ENCODE data around the gene IFNA17.
"Not testable (repeated sequence)": the region's sequence is repeated elsewhere in the genome, so short reads cannot be mapped to it uniquely, and the experiment has no call there.

The IFNA17 gene

DNA sequence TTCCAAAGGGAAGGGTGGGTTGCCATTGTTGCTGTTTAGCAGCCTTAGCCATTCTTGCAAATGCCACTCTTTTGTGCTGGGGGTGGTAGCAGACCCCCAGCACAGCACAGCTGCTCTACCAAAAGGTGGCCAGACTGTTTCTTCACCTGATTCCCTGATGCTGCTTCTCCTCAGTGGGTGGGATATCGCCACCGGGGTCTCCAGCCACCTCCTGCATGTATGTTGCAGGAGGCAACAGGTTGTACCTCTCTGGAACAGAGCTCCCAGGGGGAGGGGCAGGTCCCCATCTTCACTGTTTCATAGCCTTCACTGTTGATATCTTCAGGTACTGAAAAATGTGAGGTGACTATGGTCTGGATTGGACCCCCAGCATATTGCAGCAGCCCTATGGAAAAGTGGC, 17.2 kb downstream of the IFNA17 start:
- DNase-seq = not testable (repeated sequence)

DNA sequence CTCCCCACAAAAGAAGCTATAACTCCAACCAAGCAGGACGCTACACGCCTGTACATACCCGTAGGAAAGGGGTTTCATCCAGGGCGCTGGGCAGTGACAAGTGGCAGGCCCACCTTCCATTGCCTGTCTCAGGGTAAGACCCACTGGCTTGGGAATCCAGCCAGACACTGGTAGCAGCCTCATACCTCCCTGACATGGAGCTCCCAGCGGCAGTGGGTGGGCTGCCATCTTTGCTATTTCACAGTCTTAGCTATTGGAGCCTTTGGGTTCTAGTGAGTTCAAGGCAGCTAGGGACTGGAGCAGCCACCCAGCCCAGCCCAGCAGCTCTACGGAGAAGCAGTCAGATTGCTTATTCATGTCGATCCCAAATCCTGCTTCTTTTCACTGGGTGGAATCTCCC, 17.7 kb downstream of the IFNA17 start:
- DNase-seq = no peak

DNA sequence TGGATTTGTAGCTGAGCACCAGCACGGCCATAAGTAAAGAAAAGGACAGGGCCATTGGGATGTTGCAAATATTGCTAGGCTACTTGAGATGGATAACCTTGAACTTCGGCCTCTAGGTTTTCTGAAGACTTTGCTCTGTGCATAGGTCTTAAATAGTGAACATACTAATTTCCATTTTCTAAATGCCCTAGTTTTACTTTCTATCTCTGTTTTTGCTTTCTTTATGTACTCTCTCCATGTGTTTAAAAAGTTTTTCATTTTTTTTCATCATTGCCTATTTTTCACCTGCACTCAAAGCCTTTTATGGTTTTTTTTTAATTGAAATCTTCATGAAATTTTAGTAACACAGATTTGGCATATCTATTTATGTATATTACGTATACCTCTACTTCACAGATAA, 21.0 kb downstream of the IFNA17 start, which contains the start of gene IFNA10:
IFNA10 (minus strand) TSS at position 101 of the 400 bp plus-strand sequence; CDS start at position 55, 46 bp downstream.
- not testable (repeated sequence) for DNase-seq

DNA sequence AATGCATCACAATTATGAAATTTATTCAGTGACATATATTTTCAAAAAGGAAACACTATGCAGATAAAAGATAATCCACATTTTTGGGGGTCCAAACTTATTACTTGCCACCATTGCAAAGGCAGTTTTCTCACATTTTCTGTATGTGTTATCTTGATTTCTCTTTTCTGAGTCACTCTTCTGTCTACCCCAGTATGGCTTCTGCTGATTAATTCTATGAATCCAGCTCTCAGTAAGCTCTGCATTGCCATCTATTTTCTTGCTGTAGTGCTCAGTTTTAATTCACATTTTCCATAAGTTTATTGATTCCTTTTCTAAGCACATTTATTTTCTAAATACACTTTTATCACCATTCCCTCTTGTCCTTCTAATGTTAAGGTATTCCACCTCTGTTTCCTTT, 22.8 kb downstream of the IFNA17 start:
- no peak for DNase-seq

DNA sequence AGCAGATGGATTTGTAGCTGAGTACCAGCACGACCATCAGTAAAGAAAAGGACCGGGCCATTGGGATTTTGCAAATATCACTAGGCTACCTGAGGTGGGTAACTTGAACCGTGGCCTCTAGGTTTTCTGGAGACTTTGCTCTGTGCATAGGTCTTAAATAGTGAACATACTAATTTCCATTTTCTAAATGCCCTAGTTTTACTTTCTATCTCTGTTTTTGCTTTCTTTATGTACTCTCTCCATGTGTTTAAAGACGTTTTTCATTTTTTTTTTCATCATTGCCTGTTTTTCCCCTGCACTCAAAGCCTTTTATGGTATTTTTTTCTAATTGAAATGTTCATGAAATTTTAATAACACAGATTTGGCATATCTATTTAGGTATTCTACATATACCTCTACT, 25.9 kb downstream of the IFNA17 start, which contains the start of gene IFNA7:
IFNA7 (minus strand) TSS at position 101 of the 400 bp plus-strand sequence; CDS start at position 61, 40 bp downstream.
- not testable (repeated sequence) for DNase-seq

DNA sequence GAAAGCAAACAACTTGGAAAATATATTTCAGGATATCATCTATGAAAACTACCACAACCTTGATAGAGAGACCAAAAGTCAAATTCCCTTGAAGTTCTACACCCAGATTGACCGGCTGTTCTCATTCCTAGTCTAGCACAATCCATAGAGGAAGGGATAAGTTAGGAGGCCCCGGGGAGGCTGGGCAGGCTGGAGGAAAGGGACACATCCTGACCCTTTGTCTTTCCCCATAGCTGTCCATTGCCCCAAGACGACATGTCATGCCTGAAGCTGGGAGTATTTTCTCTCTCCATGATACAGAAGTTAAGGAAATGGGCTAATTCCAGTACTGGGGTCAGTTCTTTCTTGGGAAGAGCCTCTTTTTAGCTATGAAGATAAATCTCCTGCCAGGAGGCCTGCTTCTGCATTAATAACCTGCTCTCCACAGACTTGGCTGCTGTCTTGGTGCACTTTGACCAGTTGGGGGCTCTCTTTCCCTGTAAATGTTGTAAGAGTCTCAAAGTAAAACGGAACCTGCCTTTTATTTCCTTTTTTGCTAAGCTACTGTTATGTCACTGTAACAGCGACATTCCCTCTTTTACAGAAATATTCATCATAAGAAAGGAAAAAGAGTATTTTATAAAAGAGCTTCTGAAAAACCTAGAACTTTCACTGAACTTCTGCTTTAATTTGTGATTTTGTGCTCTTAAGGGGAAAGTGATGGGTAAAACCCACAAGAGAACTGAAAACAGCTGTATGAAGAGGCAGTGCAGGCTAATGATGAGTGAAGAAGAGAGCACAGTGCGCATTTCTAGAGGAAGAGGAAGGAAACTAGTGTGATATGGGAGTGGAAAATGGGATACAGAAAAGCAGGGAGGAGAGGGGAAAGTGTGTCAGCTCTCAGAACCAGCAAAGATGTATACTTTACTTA, 32.9 kb downstream of the IFNA17 start:
- peak in 8 of 56 donors; percentile 5 to 29 (median 10) for DNase-seq

DNA sequence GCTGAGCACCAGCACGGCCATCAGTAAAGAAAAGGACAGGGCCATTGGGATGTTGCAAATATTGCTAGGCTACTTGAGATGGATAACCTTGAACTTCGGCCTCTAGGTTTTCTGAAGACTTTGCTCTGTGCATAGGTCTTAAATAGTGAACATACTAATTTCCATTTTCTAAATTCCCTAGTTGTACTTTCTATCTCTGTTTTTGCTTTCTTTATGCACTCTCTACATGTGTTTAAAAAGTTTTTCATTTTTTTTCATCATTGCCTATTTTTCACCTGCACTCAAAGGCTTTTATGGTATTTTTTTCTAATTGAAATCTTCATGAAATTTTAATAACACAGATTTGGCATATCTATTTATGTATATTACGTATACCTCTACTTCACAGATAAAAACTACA, 40.5 kb downstream of the IFNA17 start, which contains the start of gene IFNA4:
IFNA4 (minus strand) TSS at position 101 of the 400 bp plus-strand sequence; CDS start at position 45, 56 bp downstream.
- DNase-seq = not testable (repeated sequence)

DNA sequence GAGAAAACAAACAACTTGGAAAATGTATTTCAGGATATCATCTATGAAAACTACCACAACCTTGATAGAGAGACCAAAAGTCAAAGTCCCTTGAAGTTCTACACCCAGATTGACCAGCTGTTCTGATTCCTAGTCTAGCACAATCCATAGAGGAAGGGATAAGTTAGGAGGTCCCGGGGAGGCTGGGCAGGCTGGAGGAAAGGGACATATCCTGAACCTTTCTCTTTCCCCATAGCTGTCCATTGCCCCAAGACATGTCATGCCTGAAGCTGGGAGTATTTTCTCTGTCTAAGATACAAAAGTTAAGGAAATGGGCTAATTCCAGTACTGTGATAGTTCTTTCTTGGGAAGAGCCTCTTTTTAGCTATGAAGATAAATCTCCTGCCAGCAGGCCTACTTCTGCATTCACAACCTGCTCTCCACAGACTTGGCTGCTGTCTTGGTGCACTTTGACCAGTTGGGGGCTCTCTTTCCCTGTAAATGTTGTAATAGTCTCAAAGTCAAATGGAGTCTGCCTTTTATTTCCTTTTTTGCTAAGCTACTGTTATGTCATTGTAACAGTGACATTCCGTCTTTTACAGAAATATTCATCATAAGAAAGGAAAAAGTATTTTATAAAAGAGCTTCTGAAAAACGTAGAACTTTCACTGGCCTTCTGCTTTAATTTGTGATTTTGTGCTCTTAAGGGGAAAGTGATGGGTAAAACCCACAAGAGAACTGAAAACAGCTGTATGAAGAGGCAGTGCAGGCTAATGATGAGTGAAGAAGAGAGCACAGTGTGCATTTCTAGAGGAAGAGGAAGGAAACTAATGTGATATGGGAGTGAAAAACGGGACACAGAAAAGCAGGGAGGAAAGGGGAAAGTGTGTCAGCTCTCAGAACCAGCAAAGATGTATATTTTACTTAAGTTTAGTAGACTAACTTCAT, 44.9 kb downstream of the IFNA17 start:
- DNase-seq = peak in 3 of 56 donors; percentile 3 to 11 (median 8)
